GM19372 (cell line): ENCODE results near the gene LDLR.
"Not testable (repeated sequence)": the region's sequence is repeated elsewhere in the genome, so short reads cannot be mapped to it uniquely, and the experiment has no call there.

Experiments used
- ATAC-seq: cut with Tn5 transposase; IDR thresholded peaks from one replicate; pipeline ENCODE4 v1.9.1; 2021; ENCODE audit warnings: mild to moderate bottlenecking, low read depth, moderate library complexity; ENCODE audit not compliant: unreplicated experiment

LDLR gene

GRCh38 chr19:11166281-11167142 is 77.2 kb downstream of the LDLR start:
- no peak for ATAC-seq

DNA sequence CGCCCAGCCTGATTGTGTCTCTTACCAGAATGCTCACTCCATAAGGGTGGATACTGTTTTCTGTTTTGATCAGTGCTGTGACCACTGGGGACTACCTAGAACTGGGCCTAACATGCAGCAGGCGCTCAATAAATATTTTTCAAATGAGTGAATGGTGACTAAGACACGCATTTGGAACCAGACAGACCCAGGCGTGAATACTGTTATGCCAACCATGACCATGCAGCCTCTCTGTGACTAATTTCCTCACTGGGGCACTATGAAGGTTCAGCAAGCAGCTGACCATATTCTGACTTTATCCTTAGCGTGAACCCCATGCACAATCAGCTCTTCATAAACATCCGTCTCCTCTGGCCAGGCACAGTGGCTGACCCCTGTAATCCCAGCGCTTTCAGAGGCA is 79.3 kb downstream of the LDLR start:
- ATAC-seq = no peak

DNA sequence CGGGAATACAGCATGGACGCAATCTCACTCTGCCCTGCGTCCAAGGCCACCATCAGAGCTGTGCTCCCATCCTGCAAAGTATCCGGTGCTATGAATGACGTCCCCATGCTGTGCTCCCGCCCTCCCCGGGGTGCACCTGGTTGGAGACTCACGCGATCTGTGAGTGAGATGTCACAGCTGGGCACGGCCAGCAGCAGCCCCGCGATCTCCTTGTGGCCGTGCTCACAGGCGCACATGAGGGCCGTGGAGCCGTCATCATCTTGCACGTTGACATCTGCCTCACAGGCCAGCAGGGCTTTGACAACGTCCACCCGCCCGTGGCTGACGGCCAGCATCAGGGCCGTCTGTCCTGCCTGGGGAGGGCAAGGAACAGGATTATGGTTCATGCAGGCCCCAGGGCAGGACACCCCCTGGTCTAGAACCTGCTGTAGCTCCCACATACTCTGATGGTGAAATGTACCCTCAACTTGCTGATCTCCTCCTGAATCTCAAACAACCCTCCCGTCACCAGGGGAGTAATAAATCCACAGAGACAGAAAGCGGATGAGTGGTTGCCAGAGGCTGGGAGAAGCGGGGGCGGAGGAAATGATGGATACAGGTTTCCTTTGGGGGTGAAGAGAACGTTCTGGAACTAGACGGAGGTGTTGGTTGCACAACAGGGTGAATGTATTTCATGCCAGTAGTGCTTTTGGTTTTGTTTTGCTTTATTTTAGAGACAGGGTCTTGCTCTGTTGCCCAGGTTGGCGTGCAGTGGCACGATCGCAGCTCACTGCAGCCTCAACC is 80.8 kb downstream of the LDLR start:
- no peak for ATAC-seq

- no peak for ATAC-seq
These were observed 81.9 kb downstream of the LDLR start for GRCh38 chr19:11171144-11171543.

- no peak for ATAC-seq
These were observed 83.3 kb downstream of the LDLR start for GRCh38 chr19:11172576-11172975.

- ATAC-seq = no peak
These were observed 84.4 kb downstream of the LDLR start for GRCh38 chr19:11173516-11174155.

DNA sequence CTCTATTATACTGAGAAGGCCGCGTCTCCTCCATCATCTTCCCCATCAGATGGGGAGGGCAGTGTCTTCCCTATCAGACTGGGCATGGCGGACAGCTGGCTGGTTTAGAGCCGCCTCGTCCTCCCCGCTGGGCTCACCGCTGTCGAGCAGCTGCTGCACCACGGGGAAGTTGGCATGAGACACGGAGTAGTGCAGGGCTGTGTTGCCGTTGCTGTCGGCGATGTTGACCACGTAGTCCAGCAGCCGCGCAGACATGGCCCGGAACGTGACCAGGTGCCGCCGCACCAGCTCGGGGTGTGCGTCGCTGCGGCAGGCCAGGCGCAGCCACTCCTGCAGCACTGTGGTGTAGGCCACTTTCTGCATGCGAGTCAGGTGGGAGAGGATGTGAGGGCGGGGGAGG is 85.1 kb downstream of the LDLR start:
- no peak for ATAC-seq

- ATAC-seq = no peak
These were observed 86.7 kb downstream of the LDLR start for GRCh38 chr19:11175920-11176319.

DNA sequence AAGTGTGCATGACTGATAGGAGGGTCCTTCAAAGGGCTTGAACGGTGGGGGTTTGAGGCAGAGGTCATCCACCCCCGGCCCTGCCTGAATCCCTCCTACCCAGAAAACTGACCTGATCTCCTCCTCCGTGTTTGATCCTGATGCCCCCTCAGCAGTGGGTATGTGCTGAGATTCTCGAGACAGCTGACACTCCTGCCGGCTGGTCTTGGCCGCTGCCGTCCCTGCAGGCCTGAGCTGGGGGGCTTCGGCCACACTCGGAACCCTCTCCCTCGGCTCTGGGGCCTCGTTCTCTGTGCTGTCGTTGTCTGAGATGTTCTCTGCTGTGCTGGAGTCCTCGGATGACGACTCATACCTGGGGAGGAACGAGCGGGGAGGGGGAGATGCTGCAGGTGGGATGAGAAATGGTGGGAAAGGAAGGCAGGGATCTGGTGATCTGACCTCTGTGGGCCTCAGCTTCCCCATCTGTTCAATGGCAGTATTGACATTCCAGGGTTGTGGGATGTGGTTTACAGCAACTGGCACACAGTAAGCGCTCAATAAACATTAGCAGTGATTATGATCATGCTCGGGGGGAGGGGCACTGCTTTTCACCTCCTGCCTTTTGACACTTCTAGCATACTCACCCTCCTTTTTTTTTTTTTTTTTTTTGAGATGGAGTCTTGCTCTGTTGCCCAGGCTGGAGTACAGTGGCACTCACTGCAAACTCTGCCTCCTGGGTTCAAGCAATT is 87.4 kb downstream of the LDLR start:
- ATAC-seq = no peak

GRCh38 chr19:11177592-11177991 is 88.3 kb downstream of the LDLR start:
- no peak for ATAC-seq

DNA sequence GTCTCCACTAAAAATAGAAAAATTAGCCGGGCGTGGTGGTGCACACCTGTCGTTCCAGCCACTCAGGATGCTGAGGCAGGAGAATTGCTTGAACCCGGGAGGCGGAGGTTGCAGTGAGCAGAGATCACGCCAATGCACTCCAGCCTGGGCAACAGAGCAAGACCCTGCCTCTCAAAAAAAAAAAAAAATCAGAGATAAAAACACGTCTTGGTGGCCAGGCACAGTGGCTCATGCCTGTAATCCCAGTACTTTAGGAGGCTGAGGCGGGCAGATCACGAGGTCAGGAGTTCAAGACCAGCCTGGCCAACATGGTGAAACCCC is 89.8 kb downstream of the LDLR start:
- ATAC-seq = not testable (repeated sequence)

GRCh38 chr19:11179716-11180297 is 90.5 kb downstream of the LDLR start:
- ATAC-seq = no peak

- ATAC-seq = no peak
These were observed 91.1 kb downstream of the LDLR start for GRCh38 chr19:11180346-11180745.

DNA sequence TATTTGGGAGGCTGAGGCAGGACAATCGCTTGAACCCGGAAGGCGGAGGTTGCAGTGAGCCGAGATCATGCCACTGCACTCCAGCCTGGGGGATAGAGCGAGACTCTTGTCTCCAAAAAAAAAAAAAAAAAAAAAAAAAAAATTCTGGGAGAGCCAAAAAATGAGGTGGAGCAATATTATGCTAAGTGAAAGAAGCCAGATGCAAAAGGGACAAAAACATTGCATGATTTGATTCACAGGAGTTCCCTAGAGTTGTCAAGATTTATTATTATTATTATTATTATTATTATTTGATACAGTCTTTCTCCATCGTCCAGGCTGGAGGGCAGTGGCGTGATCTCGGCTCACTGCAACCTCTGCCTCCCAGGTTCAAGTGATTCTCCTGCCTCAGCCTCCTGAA is 91.7 kb downstream of the LDLR start:
- ATAC-seq = not testable (repeated sequence)

- ATAC-seq = no peak
These were observed 92.2 kb downstream of the LDLR start for GRCh38 chr19:11181488-11181887.
